HepG2 (cell line): Measurements from ENCODE around the gene EXOC3L2. TPM values are rescaled to one million over a fixed set of nuclear protein-coding genes. Genes with fewer than 3 reads are reported as not detected.

ENCODE experiments used
- ATAC-seq: fragments of 200-7000 bp; cut with Tn5 transposase; 3 replicates; pipeline ENCODE4 v1.9.1; 2020; ENCODE audit warnings: mild to moderate bottlenecking, moderate library complexity
- BruUV-seq: library from RNA; stranded (reverse); fragments of 400-500 nt; replicated peaks from 2 replicates; lab custom pipeline; 2021; lab: Mats Ljungman, UMichigan
- CTCF ChIA-PET: fragments of 300-600 bp; formaldehyde crosslinking; extraction: SDS; loops from one replicate; lab custom pipeline; 2021; ENCODE audit warnings: low total read pairs, inconsistent platforms, low intra/inter-chr PET ratio; lab: Yijun Ruan, JAX
- POLR2A ChIA-PET: fragments of 350-600 bp; sonication (Branson Sonifier 250); formaldehyde crosslinking; loops from one replicate; lab custom pipeline; 2020; ENCODE audit warnings: antibody characterized with exemption, inconsistent platforms; lab: Yijun Ruan, JAX
- DNase-seq: peaks from one replicate; pipeline ENCODE4 v3.0.0-alpha.2; 2015; ENCODE audit warnings: low spot score
- FAIRE-seq: peaks from 3 replicates; lab custom pipeline; 2011; peaks lifted over from hg19 to GRCh38; lab: Jason Lieb, UNC
- H2AFZ ChIP-seq: one replicate; pipeline ENCODE4 v1.6.1; 2011; ENCODE audit warnings: low read length, inconsistent platforms
- H3K27ac ChIP-seq: fragments of 300-600 bp; 3 replicates; pipeline ENCODE4 v1.8.0; 2011; ENCODE audit warnings: mixed run types, mild to moderate bottlenecking, mixed read lengths, low read length, inconsistent platforms; ENCODE audit not compliant: insufficient read depth; ENCODE audit errors: extremely low read length
- H3K27me3 ChIP-seq, 2 experiments: fragments of 200-600 bp in 1 of 2; 2 replicates in 1 of 2; 3 replicates in 1 of 2; pipeline versions ENCODE4 v1.6.0 to v1.8.0; 2011; ENCODE audit warnings: low read length in 2 of 2, mild to moderate bottlenecking in 2 of 2, moderate library complexity in 2 of 2, inconsistent platforms in 1 of 2; ENCODE audit not compliant: insufficient read depth in 2 of 2, control insufficient read depth in 1 of 2
- H3K36me3 ChIP-seq, 2 experiments: fragments of 200-600 bp in 1 of 2; replicated peaks in 1 of 2; 2 replicates in 1 of 2; 3 replicates in 1 of 2; pipeline versions ENCODE4 v1.5.1 to v1.8.0; 2011; ENCODE audit warnings: low read length in 2 of 2, inconsistent platforms in 1 of 2; ENCODE audit not compliant: insufficient read depth in 2 of 2, control insufficient read depth in 1 of 2
- H3K4me1 ChIP-seq: 2 replicates; pipeline ENCODE4 v1.5.1; 2012; ENCODE audit warnings: low read length, inconsistent platforms; ENCODE audit not compliant: insufficient read depth
- H3K4me2 ChIP-seq: 2 replicates; pipeline ENCODE4 v1.6.0; 2011; ENCODE audit warnings: low read depth, low read length, inconsistent platforms
- H3K4me3 ChIP-seq, 3 experiments: fragments of 200-600 bp in 1 of 3; sonication (generic), shearing (Covaris generic) in 1 of 3; replicated peaks in 1 of 3; 2 replicates each; pipeline ENCODE4 v1.5.1; 2011 to 2016; ENCODE audit warnings: low read length in 3 of 3, inconsistent platforms in 2 of 3, low read depth in 2 of 3, mild to moderate bottlenecking in 2 of 3, control low read depth in 1 of 3, mixed read lengths in 1 of 3; ENCODE audit not compliant: insufficient read depth in 1 of 3
- H3K79me2 ChIP-seq: one replicate; pipeline ENCODE4 v1.6.1; 2011; ENCODE audit warnings: low read length, inconsistent platforms; ENCODE audit not compliant: insufficient read depth
- H3K9ac ChIP-seq: 2 replicates; pipeline ENCODE4 v1.6.0; 2011; ENCODE audit warnings: mild to moderate bottlenecking, low read depth, low read length, inconsistent platforms; ENCODE audit not compliant: insufficient read depth
- H3K9me3 ChIP-seq: 2 replicates; pipeline ENCODE4 v1.5.1; 2012; ENCODE audit warnings: mild to moderate bottlenecking, low read length
- H4K20me1 ChIP-seq: 2 replicates; pipeline ENCODE4 v1.6.0; 2011; ENCODE audit warnings: inconsistent platforms, mild to moderate bottlenecking, low read length, moderate library complexity; ENCODE audit not compliant: insufficient read depth
- DNMT3B ChIP-seq: conservative IDR thresholded peaks from 2 replicates; pipeline ENCODE4 v1.6.1; 2016; ENCODE audit warnings: missing biosample characterization, control low read depth
- ETV5 ChIP-seq: IDR thresholded peaks from 2 replicates; pipeline ENCODE4 v1.6.1; 2018; ENCODE audit warnings: missing biosample characterization, missing genetic modification reagents, inconsistent platforms, borderline replicate concordance
- FLYWCH1 ChIP-seq: sonication (generic); formaldehyde crosslinking; IDR thresholded peaks from 2 replicates; pipeline ENCODE4 v1.8.1; 2023; ENCODE audit warnings: mild to moderate bottlenecking, missing genetic modification reagents
- ISX ChIP-seq: sonication (generic); formaldehyde crosslinking; conservative IDR thresholded peaks from 2 replicates; pipeline ENCODE4 v1.5.0; 2020; ENCODE audit warnings: missing genetic modification reagents
- MBNL3 ChIP-seq: fragments of 250-450 bp; sonication (Bioruptor Pico); conservative IDR thresholded peaks from 2 replicates; pipeline ENCODE4 v1.8.0; 2022; ENCODE audit warnings: mild to moderate bottlenecking, inconsistent platforms
- MLX ChIP-seq: IDR thresholded peaks from 2 replicates; pipeline ENCODE4 v1.6.1; 2016
- SMAD1 ChIP-seq: sonication (generic); formaldehyde crosslinking; IDR thresholded peaks from 2 replicates; pipeline ENCODE4 v1.4.0; 2020; ENCODE audit warnings: missing genetic modification reagents, low read depth, mild to moderate bottlenecking, borderline replicate concordance
- TFDP2 ChIP-seq: sonication (generic); formaldehyde crosslinking; IDR thresholded peaks from 2 replicates; pipeline ENCODE4 v1.4.0; 2020; ENCODE audit warnings: missing genetic modification reagents
- THAP9 ChIP-seq: sonication (generic); formaldehyde crosslinking; IDR thresholded peaks from 2 replicates; pipeline ENCODE4; 2020; ENCODE audit warnings: missing genetic modification reagents, mild to moderate bottlenecking, borderline replicate concordance
- ZFP62 ChIP-seq: sonication (generic); formaldehyde crosslinking; IDR thresholded peaks from 2 replicates; pipeline ENCODE4 v1.4.0; 2020; ENCODE audit warnings: missing genetic modification reagents
- ZNF276 ChIP-seq: sonication (generic); formaldehyde crosslinking; IDR thresholded peaks from 2 replicates; pipeline ENCODE4 v1.4.0; 2020; ENCODE audit warnings: mild to moderate bottlenecking, low read depth, missing genetic modification reagents
- ZNF530 ChIP-seq: sonication (generic); formaldehyde crosslinking; IDR thresholded peaks from 2 replicates; pipeline ENCODE4 v1.5.0; 2020; ENCODE audit warnings: low read depth, mild to moderate bottlenecking, missing genetic modification reagents
- WGBS: methylation state at CpG from one replicate; pipeline ENCODE4 v1.1.6; 2017; ENCODE audit warnings: low lambda C conversion rate; 5-methylcytosine and 5-hydroxymethylcytosine counted together
- in situ Hi-C: cut with HindIII; loops from 2 replicates; pipeline ENCODE4 v1.10.0; 2017; ENCODE audit warnings: low pct_unique_long_range_greater_than_20kb; ENCODE audit not compliant: extremely low pct_ligation_motif_present
- intact Hi-C: fragments of 100-400 bp; cut with micrococcal nuclease; formaldehyde crosslinking; loops from one replicate; pipeline ENCODE4 v1.10.0; 2022; ENCODE audit not compliant: unreplicated experiment
- polyA plus RNA-seq, 8 experiments: library from polyadenylated mRNA; depleted of rRNA in 3 of 8; stranded (reverse) in 7 of 8; unstranded in 1 of 8; fragments of >200 nt; fragmentation: Illumina TruSeq in 4 of 8; extraction: Trizol in 4 of 8; gene quantifications; 2 replicates each; pipeline versions ENCODE4 v1.2.1 to v1.2.3, GENCODE V29; 2011 to 2016; ENCODE audit warnings: low read depth in 4 of 8, missing spikeins in 1 of 8, mixed read lengths in 1 of 8; ENCODE audit not compliant: insufficient read depth in 1 of 8
- total RNA-seq, 5 experiments: library from RNA; depleted of rRNA; stranded (reverse); fragments of >200 nt; fragmentation: Illumina TruSeq; extraction: Trizol; gene quantifications; 2 replicates each; pipeline ENCODE4 v1.2.3, GENCODE V29; 2016; ENCODE audit warnings: low read depth in 1 of 5

Gene EXOC3L2
- total and polyA plus RNA-seq, 2 of the 13 experiments (the other 11 are each of a cell fraction or from before 2014, with no cell fraction given): 0.21 TPM; not detected in 1

GRCh38 chr19:45218426-45218825, 26.8 kb downstream of the EXOC3L2 start (continued):
- TF ChIP-seq MLX (CRISPR knock-in tag) (no peak), ETV5 (CRISPR knock-in tag) (no peak), FLYWCH1 (CRISPR knock-in tag) (no peak), ZNF276 (CRISPR knock-in tag) (no peak), THAP9 (CRISPR knock-in tag) (no peak)

- POLR2A ChIA-PET: no interaction called here
- ATAC-seq (no peak), DNase-seq (no peak), FAIRE-seq (no peak)
- no peak overlapping the region for H3K9ac ChIP-seq
- intact Hi-C loops: no loop called here
- BruUV-seq: no TSS peak
- H3K4me1 ChIP-seq: 0 out of 2 replicates have a peak, but pooled peaks cover 8% of the 10 kb centered on the region
- H3K4me3 ChIP-seq: no peak overlapping the region
- in situ Hi-C loops: no loop called here
- TF ChIP-seq ISX (no peak), SMAD1 (no peak), DNMT3B (CRISPR knock-in tag) (no peak), ZNF530 (no peak), MBNL3 (CRISPR knock-in tag) (no peak), ZFP62 (CRISPR knock-in tag) (no peak), TFDP2 (no peak)
- H2AFZ ChIP-seq: no peak overlapping the region
- H3K36me3 ChIP-seq: no peaks in the 10 kb centered on the region
- no peak overlapping the region for H3K4me2 ChIP-seq
- H3K27ac ChIP-seq: no peak overlapping the region
- H3K9me3 ChIP-seq: no peaks in the 10 kb centered on the region
- H3K79me2 ChIP-seq: no peaks in the 10 kb centered on the region
- CTCF ChIA-PET: no interaction called here
- 31% methylated on average over 13 of the region's 14 CpGs for WGBS
- H4K20me1 ChIP-seq: no peaks in the 10 kb centered on the region
- peaks cover 15 to 67% of the 10 kb centered on the region in 2 experiments for H3K27me3 ChIP-seq
These were observed 27.3 kb downstream of the EXOC3L2 start for GRCh38 chr19:45217957-45218334.
